HG03565 (cell line): ENCODE results near the gene PIEZO2.
A peak's percentile ranks its signal among the peaks of the same experiment; 100 is the strongest.
"Not testable (repeated sequence)": the region's sequence is repeated elsewhere in the genome, so short reads cannot be mapped to it uniquely, and the experiment has no call there.

Source experiments
- ATAC-seq: cut with Tn5 transposase; IDR thresholded peaks from one replicate; pipeline ENCODE4 v1.9.1; 2021; ENCODE audit warnings: mild to moderate bottlenecking, moderate library complexity; ENCODE audit not compliant: unreplicated experiment

PIEZO2 gene

GRCh38 chr18:11149441-11150270 lies at the start of gene PIEZO2:
Gene PIEZO2 (minus strand): TSS chr18:11149569. CDS start chr18:11148588, 981 bp downstream.
- peak; percentile 50 for ATAC-seq

DNA sequence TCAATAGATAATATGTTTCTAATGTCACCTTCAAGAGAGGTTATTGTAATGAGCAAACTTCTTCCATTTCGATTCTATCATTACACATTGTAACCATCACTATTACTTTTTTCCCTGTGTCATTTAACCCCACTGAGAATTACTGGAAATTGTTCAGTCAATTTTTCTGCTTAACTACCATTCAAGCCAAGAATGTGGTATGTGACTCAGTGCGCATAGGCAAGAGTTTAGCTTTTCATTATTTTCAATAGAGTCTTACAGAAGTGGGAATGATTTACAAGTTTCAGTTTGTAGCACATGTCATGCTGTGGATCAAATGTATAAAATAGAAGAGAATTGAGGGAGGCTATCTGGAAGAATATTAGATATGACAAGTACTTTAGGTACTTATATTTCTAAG lies 34.3 kb upstream of the PIEZO2 start:
- no peak for ATAC-seq

- not testable (repeated sequence) for ATAC-seq
Measured at GRCh38 chr18:11181629-11182028, 32.3 kb upstream of the PIEZO2 start.

DNA sequence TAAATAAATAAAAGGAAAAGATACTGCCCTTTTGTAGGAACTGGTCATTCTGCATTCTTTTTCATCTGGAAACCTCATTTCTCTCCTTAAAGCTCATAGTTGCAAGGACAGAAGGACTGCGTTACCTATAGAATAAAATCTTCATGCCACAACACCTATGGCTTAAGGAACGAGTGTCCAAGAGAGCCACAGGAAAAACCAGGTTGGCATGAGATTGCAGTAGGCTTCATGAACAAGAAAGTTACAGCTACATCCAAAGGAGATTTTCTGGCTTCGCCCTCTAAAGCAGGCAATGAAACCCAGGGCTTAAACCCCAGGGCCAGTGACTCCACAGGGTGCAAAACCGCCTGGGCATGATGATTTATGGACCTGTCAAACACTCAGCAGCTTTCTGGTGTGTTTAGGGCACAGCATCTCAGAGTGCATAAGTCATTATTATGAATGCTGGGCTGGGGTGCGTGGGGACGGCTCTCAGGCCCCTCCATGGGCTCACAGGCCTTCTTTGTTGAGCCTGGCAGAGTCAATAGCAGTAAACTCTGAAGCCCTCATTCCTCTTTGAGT lies 30.7 kb upstream of the PIEZO2 start:
- no peak for ATAC-seq

DNA sequence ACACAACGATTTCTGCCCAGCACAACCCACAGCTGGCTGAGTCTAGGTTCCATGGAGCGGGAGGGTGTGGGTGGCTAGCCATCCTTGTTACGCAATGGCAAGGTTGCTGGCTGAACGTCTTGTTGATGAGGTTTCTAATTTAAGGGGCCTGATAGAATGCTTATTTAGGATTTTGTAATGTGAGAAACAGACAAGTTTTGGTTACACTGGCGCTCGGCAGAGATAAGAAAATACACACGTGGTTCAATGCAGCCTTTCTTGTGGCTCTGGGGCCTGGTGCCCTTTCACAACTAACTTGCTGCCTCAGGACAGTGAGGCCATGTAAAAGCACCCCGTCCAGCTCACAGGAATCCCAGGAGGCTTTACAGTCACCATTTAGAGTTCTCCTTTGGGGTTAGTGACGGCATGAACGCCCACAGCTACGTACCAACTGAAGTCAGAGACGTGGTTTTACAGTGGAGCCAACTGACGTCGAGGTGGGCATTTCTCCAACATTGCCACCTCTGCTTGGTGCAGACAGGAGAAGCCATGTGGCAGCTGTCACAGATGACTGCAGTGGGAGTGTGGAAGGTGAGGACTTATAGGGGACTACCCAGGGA lies 29.7 kb upstream of the PIEZO2 start:
- no peak for ATAC-seq

DNA sequence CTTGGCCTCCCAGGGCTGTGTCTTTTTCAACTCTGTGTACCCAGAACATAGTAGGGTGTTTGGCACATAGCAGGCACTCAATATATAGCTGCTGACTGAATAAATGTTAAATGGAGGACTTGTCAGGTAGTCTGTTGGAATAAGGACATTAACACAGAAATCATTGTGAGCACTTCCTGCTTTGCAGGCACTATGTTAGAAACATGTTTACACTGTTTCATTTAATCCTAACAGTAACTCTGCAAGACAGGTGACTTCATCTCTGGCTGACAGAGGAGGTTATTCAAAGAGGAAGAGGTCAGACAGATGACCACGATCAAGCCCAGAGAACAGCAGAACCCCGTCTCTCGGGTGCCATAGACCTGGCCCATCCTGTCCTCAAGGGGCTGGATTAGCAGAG lies 28.0 kb upstream of the PIEZO2 start:
- ATAC-seq = no peak

DNA sequence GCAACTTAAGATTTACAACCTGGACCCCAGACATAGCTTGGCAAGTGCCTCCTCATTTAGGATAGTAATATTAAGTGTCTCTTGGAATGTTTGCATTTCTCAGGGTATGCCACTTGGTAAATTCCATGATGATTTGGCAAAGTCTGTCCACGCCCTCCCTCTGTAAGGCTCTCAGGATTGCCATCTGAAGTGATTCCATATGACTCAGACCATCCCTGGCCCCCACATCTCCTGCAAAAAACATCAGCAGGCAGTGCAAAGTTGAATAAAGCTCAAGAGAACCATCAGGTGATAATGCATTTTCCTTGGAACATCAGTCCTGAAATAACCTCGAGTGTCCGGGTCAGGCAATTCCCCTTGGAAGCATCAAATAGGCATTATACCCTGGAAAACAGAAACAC lies 27.1 kb upstream of the PIEZO2 start:
- ATAC-seq = no peak

- no peak for ATAC-seq
Measured at GRCh38 chr18:11175266-11175979, 26.1 kb upstream of the PIEZO2 start.

- not testable (repeated sequence) for ATAC-seq
Measured at GRCh38 chr18:11174179-11174578, 24.8 kb upstream of the PIEZO2 start.

- no peak for ATAC-seq
Measured at GRCh38 chr18:11167778-11168177, 18.4 kb upstream of the PIEZO2 start.

DNA sequence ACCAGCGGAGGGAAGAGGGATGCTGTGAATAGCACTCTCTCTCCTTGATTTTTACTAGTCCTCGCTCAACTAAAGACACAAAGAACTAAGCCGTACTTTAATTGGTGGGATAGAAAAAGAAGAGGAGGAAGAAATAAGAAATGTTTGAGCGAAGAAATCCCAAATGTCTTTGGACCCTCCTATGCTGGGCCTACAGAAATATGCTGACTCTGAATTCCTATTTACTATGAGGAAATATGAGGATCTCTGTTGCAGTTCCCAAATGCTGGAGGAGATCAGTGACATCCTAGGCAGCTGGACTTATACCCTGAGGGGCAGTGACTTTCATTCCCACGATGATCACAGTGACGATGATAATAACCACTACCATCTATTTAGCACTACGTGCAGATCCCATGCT lies 16.6 kb upstream of the PIEZO2 start:
- no peak for ATAC-seq

DNA sequence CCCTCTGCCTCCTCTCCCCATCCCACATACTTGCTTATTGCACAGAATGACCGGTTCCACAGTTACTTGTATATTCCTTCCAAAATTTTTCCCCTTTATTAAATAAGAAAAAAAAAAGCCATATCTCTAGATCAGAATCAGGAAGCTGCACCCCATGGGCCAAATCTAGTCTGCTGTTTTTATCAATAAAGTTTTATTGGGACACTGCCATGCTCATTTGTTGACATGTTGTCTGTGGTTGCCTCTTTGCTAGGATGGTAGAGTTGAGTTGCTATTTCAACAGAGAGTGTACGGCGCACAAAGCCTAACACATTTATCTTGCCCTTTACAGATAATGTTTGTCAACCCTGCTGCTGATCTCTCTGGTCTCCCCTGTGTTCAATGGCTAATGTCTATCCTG lies 15.8 kb upstream of the PIEZO2 start:
- ATAC-seq = no peak

- ATAC-seq = no peak
Measured at GRCh38 chr18:11163665-11164064, 14.3 kb upstream of the PIEZO2 start.

DNA sequence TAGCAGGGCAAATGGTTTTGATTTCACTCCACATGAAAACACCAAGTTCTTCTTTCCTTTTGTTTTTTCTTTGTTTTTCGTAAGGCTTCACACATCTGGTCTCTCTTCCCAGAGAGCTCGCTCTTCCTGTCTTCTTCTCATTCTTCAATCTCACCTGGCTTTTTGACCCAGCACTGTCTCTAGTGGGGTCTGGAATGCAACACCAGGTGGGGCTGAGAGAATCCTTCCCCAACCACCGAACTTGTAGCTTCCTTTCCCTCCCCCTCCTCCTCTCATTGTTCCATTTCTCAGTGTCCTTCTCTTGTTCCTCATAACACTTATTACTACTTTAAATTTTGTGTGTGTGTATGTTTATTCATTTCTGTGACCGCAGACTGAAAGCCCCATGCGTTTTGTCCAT lies 13.5 kb upstream of the PIEZO2 start:
- no peak for ATAC-seq

DNA sequence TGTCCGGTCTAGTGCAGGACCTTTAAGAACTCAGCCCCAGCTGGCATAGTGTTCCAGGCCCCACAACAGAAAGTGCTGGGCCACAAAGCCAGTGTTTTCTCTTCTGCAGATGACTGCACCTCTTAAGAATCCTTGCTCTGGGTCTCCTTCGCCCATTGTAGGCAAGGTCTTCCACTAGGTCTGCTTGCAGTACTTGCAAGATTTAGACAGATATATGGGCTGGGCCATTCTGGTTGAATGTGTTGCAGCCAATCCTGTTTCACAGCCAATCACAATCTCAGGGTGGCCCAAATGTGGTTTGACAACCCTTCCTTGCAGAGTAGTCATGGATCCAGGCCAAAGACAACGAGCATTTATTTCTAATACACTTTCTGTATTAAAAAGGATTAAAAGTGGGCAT lies 13.1 kb upstream of the PIEZO2 start:
- no peak for ATAC-seq

DNA sequence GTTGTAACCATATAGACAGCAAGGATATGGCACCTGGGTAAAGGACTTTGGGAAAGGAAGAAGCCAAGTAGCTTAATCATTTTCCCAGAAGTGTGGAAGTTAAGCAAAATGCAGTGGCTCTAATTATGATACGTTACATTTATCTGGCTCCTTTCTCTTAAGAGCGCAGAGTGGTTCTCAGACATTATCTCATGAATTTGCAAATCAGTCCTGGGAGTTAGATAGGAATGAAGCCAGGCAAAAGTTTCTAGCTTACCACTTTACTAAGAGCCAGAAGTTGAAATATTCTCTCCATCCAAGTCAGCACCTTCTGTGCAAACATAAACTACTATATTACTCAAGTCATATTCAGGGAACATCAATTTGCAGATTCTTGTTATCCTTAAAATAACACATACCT lies 10.9 kb upstream of the PIEZO2 start:
- ATAC-seq = no peak

GRCh38 chr18:11159844-11160243 lies 10.5 kb upstream of the PIEZO2 start:
- ATAC-seq = no peak

GRCh38 chr18:11156978-11157377 lies 7.6 kb upstream of the PIEZO2 start:
- ATAC-seq = no peak

GRCh38 chr18:11155034-11155759 lies 5.8 kb upstream of the PIEZO2 start:
- no peak for ATAC-seq

GRCh38 chr18:11154368-11154989 lies 5.1 kb upstream of the PIEZO2 start:
- no peak for ATAC-seq
